ENCODE data around the gene LMBR1.
"Not testable (repeated sequence)": the region's sequence is repeated elsewhere in the genome, so short reads cannot be mapped to it uniquely, and the experiment has no call there.

LMBR1 gene

DNA sequence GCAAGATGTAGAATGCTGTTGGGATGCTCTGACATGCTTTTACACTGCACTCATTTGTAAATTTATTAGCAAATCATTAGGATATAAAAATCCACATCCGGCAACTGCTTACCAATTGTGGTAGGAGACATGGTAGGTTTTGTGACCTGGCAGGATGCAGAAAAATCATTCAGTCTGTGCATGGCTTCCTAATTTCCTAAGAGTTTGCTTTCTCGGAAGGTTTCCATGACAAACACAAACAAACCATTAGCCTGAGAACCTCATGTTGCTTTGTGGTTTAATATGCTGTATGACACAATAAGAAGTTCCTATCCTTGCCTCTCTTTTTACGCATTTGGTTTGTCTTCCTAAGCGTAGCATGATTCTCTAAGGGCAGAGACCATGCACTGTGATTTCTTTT lies 14.7 kb upstream of the LMBR1 start:
- in situ Hi-C loops (cut with MboI; ENCODE audit: low sequenced_read_pairs): no loop called here

DNA sequence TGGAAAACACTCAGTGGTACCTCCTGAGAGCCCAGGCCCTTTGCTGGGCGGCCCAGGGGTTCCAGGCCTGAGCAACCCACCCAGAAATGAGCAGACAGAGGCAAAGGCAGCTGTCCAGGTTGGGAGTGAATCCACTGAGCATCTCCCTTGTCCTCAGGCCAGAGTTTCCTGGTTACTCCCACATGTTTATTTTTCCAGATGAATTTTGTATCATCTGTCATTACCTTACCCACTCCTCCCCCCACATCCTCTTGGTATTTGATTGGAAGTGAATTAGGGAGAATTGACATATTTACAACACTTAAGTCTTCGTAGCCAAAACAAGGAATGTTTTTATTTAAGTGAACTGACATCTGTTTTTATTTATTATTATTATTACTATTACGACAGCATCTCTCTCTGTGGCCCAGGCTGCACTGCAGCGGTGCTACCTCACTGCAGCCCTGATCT lies 13.2 kb upstream of the LMBR1 start:
- in situ Hi-C loops (cut with MboI; ENCODE audit: low sequenced_read_pairs): no loop called here

DNA sequence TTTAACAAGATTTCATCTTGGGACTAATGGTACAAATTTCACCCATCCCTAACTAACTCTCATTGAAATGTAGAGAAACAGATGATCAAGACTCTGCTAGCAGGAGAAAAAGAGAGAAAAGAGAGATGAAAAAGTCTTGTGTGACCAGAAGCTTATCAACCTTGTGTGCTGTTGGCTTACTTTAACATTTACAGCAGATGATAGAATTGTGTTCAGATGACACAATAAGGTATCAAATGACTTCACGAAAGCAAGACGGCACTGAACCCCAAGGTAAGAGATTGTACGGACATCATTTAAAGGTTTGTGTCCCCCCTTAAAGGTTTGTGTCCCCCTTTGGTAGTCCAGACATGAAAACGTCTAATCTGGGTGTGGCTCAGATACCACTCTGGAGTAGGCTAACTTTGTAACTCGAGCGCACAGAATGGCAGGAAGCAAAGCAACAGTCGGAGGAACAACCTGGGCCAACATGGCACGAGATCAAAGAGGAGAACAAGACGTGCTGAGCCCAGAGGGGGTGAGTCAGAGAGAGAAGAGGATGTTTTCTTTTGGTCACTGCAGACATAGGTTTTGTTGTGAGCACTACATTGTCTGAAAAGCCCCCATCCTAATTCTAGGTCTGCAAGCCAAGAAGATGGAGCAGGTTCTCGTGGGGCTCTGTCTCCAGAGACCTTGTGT lies 10.4 kb upstream of the LMBR1 start:
- in situ Hi-C loops (cut with MboI; ENCODE audit: low sequenced_read_pairs): no loop called here

DNA sequence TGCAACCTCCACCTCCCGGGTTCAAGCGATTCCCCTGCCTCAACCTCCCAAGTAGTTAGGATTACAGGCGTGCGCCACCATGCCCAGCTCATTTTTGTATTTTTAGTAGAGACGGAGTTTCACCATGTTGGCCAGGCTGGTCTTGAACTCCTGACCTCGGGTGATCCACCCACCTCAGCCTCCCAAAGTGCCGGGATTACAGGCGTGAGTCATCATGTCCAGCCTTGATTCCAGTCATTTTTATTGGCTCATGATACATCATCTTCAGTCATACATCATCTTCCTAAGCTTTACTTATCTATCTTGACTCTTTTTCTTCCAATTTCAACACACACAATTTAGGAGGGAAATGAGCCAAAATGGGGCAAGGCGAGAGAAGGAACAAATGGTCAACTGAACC lies 7.1 kb upstream of the LMBR1 start:
- in situ Hi-C loops (cut with MboI; ENCODE audit: low sequenced_read_pairs): not testable (repeated sequence)

DNA sequence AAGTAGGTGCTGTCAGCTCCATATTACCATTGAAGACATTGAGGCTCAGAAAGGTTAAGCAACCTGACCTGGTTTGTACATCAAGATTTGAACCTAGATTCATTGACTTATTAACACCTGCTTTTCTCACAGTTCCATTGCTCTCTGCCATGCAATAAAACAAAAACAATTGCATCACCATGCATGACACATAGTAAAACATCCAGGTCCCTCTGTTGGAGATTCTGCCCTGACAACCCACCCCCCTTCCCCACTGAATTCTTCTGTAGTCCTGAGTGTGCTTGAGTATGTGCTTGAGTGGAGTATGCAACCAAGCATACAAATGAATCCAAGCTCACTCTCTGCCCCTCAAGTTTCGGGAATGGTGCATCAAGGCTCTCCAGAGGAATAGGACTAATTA lies 6.0 kb upstream of the LMBR1 start:
- in situ Hi-C loops (cut with MboI; ENCODE audit: low sequenced_read_pairs): no loop called here

DNA sequence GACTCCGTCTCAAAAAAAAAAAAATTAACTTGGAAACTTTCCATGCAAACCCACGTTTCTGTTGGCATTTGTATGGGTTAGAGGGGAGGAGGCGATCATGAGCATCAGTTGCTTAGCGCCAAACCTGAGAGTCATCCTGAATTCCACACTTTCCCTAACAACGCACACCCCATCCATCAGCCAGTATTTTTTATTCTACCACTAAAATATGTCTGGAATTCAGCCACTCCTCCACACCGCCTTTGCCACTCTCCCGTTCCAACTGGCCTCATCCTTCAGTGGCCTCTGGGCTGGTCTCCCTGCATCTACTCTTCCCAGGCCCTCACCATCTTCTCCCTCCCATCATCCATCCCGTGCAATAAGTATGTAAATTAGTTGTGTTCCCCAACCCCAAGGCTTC lies 4.7 kb upstream of the LMBR1 start:
- in situ Hi-C loops (cut with MboI; ENCODE audit: low sequenced_read_pairs): no loop called here

DNA sequence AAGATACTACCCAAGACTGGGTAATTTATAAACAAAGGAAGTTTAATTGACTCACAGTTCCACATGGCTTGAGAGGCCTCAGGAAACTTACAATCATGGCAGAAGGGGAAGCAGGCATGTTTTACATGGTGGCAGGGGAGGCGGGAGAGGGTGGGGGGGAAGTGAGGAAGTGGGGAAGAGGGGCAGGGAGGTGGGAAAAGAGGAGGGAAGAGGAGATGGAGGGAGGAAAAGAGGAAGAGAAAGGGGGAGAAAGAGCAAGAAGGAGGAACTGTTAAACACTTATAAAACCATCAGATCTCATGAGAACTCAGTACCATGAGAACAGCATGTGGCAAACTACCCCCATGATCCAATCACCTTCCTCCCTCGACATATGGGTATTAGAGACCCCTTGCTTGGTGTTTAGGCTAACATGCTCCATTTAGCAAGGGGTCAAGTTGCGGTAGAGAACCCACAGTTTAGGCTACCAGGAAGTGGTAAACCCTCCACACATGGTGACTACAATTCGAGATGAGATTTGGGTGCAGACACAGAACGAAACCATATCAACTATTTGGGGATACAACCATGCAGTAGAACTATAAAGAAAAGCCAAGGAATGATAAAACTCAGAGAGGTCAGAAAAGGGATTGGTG lies 3.5 kb upstream of the LMBR1 start:
- in situ Hi-C loops (cut with MboI; ENCODE audit: low sequenced_read_pairs): no loop called here

DNA sequence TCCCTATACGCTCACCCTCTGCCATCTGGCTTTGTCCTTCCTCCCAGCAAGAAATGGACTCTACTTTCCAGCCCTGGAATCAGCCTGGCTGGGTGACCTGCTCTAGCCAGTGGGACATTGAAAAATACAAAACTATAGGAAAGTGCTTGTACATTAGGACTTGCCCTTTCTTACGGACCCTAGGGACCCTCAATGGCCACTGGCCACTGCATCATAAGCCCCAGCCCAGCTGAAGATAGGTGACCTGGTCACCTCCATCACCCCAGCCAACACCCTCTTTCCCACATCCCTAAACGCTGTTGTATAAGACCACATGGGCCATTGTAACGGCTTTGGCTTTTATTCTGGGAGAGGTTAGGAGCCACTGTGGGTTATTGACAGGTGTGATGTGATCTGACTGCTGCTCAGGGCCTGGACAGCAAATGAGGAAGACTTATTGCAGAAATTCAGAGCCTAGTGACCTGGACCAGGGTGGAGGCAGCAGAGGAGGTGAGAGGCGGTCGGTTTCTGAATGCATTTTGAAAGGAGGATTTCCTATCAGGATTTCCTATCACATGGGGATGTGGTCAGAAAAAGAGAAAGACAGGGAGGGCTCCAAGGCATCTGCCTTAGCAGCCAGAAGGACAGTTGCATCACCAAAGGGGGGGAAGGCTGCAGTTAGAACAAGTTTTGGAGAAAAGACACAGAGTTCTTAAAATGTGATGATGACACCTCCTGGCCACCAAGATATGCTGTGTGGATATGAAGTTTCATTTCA lies 2.2 kb upstream of the LMBR1 start:
- in situ Hi-C loops (cut with MboI; ENCODE audit: low sequenced_read_pairs): no loop called here

DNA sequence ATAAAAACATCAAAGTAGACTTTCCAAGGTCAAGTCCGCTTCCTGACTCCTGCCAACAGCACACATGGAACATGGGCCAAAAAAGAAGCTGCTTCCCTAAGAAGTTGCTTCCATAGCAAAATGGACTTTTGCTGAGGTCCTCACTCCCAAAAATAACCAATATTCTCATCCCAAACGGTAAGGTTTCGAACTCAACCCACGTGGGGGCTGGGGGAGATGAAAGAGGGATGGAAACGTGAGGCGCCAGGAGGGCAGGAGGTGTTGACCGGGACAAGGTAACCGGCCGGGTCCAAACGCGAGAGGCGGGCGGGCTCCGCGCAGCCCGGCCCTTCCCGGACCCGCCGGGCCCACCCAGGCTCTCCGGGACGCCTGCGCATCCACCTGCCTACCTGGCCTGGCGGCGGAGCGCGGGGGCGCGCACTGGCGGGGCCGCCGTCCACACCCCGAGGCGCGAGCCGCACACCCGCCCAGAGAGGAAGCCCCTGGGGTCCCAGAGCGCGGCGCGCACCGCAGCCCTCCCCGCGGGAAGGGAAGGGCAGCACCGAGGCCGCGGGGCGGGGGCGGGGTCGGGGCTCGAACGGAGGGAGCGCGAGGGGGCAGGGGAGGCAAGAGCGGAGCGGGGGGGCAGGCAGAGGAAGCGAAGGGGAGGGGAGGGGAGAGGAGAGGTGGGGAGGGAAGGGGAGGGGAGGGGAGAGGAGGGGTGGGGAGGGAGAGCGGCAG lies 742 bp downstream of the LMBR1 start:
- in situ Hi-C loops (cut with MboI; ENCODE audit: low sequenced_read_pairs): no loop called here

DNA sequence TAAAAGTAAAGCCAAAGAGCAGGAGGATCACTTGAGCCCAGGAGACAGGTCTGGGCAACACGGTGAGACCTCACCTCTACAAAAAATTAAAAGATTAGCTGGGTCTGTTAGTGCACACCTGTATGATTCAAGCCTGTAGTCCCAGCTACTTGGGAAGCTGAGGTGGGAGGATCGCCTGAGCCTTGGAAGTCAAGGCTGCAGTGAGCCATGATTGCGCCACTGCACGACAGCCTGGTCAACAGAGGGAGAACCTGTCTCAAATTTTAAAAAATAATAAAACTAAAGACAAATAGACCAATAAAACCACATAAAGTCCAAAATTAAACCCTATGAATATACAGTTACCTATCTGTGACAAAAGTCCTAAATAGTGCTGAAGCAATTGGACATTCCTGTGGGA lies 3.2 kb downstream of the LMBR1 start:
- in situ Hi-C loops (cut with MboI; ENCODE audit: low sequenced_read_pairs): no loop called here

DNA sequence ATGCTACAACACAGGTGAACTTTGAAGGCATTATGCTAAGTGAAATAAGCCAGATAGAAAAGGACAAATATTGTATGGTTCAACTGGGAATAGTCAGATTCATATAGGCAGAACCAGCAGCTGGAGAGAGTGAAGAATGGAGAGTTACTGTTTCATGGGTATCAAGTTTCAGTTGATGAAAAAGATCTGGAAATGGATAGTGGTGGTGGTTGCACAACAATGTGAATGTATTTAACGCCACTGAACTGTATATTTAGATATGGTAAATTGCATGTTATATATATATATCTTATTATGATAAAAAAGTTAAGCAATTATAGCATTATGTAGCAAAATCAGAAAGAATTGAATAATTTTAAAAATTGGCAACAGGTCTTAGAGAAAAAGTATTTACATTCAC lies 3.9 kb downstream of the LMBR1 start:
- in situ Hi-C loops (cut with MboI; ENCODE audit: low sequenced_read_pairs): no loop called here

DNA sequence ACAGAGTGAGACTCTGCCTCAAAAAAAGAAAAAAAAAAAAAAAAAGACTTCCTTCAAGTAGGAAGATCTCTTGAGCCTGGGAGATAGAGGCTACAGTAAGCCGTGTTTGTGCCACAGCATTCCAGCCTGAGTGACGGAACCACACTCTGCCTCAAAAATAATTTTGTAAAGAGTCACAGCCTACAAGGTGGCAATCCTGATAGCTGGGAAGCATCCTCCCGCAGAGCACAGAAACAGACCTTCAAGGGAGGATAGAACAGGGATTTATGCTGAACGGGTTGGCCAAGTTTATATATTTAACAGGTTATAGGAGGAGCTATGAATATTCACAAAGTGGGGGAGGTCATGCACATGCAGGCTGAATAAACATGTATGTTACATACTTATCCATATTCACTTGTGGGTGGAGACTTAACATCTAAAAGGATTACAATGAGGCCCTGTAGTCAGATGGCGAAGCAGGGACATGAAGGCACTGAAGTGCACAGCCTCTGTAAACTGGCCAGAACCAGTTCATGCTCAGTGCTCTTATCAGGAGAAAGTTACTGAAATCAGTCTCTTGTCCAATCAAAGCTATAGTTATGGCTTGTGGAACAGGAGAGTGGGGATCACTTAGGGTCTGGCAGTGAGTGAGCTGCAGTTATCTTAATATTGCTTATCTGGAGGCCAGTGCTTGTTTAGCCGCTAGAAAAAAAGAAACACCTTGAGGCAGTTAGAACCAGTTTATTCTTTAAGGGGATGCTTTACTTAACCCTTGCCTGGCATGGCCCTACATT lies 6.8 kb downstream of the LMBR1 start:
- in situ Hi-C loops (cut with MboI; ENCODE audit: low sequenced_read_pairs): no loop called here

DNA sequence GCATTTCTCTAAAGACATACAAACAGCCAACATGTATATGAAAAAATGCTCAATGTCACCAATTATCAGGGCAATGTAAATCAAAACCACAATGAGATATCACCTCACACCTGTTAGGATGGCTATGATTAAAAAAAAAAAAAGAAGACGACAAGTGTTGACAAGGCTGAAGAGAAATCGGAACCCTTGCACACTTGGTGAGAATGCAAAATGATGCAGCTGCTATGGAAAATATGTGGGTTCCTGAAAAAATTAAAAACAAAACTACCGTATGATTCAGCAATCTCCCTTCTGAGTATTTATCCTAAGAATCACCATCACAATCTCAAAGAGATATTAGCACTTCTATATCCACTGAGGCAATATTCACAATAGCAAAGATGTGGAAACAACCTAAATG lies 11.3 kb downstream of the LMBR1 start:
- in situ Hi-C loops (cut with MboI; ENCODE audit: low sequenced_read_pairs): no loop called here

DNA sequence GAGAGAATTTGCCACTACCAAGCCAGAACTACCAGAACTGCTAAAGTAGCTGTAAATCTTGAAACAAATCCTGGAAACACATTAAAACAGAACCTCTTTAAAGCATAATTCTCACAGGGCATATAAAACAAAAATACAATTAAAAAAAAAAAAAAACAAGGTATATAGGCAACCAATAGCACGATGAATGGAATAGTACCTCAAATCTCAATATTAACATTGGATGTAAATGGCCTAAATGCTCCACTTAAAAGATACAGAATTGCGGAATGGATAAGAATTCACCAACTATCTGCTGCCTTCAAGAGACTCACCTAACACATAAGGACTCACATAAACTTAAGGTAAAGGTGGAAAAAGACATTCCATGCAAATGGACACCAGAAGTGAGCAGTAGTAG lies 17.2 kb downstream of the LMBR1 start:
- in situ Hi-C loops (cut with MboI; ENCODE audit: low sequenced_read_pairs): no loop called here

DNA sequence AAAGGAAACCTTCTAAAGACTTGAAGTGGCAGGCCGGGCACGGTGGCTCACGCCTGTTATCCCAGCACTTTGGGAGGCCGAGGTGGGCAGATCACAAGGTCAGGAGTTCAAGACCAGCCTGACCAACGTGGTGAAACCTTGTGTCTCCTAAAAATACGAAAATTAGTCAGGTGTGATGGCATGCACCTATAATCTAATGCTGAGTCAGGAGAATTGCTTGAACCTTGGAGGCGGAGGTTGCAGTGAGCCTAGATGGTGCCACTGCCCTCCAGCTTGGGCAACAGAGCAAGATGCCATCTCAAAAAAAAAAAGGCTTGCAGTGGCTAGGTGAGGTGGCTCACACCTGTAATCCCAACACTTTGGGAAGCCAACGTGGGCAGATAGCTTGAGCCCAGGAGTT lies 24.6 kb downstream of the LMBR1 start:
- in situ Hi-C loops (cut with MboI; ENCODE audit: low sequenced_read_pairs): not testable (repeated sequence)

DNA sequence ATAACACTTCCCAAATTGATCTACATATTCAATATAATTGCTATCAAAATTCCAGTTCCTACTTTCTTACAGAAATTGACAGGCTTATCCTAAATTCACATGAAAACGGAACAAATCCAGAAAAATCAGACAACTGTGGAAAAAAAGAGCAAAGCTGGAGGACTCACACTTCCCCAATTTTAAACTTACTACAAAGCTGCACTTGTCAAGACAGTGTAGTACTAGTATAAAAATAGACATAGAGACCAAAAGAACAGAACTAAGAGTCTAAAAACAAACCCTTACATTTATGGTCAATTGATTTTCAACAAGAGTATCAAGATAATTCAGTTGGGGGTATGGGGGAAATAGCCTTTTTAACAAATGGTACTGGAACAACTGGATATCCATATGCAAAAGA lies 27.5 kb downstream of the LMBR1 start:
- in situ Hi-C loops (cut with MboI; ENCODE audit: low sequenced_read_pairs): no loop called here

DNA sequence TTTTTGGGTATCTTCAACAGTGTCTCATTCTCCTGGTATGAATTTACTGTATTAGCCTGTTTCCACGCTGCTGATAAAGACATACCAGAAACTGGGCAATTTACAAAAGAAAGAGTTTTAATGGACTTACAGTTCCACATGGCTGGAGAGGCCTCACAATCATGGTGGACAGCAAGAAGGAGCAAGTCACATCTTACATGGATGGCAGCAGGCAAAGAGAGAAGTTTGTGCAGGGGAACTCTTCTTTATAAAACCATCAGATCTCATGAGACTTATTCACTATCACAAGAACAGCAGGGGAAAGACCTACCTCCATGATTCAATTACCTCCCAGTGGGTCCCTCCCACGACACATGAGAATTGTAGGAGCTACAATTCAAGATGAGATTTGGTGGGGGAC lies 31.0 kb downstream of the LMBR1 start:
- in situ Hi-C loops (cut with MboI; ENCODE audit: low sequenced_read_pairs): not testable (repeated sequence)

DNA sequence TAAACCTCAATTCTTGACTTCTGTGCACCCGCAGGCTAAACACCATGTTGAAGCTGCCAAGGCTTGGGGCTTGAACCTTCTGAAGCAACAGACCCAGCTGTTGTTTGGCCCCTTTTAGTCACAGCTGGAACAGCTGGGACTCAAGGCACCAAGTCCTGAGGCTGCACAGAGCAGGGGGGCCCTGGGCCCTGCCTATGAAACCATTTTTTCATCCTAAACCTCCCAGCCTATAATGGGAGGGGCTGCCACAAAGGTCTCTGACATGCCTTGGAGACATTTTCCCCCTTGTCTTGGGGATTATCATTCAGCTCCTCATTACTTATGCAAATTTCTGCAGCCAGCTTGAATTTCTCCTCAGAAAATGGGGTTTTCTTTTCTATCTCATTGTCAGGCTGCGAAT lies 31.8 kb downstream of the LMBR1 start:
- in situ Hi-C loops (cut with MboI; ENCODE audit: low sequenced_read_pairs): no loop called here

DNA sequence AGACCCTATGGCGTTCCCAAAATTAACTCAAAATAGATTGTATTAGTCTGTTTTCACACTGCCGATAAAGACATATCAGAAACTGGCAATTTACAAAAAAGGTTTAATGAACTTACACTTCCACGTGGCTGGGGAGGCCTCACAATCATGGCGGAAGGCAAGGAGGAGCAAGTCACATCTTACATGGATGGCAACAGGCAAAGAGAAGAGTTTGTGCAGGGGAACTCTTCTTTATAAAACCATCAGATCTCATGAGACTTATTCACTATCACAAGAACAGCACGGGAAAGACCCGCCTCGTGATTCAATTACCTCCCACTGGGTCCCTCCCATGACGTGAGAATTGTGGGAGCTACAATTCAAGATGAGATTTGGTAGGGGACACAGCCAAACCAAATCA lies 32.9 kb downstream of the LMBR1 start:
- in situ Hi-C loops (cut with MboI; ENCODE audit: low sequenced_read_pairs): not testable (repeated sequence)

DNA sequence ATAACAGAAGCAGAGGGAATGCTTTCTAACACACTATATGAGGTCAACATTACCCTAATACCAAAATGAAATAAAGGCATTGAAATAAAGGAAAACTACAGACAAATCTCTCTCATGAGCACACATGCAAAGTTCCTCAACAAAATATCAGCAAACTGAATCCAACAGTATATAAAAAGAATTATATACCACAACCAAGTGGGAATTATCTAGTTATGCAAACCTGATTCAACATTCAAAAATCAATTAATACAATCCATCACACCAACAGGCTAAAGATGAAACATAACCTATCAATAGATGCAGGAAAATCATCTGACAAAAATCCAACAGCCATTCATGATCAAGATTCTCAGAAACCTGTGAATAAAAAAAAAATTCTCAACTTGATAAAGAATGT lies 34.5 kb downstream of the LMBR1 start:
- in situ Hi-C loops (cut with MboI; ENCODE audit: low sequenced_read_pairs): no loop called here

DNA sequence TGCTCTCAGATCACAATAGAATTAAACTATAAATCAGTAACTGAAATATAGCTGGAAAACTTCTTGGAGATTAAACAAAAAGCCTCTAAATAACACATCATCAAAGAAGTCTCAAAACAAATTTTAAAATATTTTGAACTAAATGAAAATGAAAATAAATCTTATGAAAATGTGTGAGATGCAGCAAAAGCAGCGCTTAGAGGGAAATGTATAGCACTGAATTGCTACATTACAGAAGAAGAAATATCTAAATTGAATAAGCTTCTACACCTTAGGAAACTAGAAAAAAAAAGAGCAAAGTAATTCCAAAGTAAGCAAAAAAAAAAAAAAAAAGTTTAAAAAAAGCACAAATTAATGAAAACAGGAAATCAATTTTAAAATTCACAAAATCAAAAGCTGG lies 35.2 kb downstream of the LMBR1 start:
- in situ Hi-C loops (cut with MboI; ENCODE audit: low sequenced_read_pairs): no loop called here
